ENCODE measurements around the gene SAMD4A.

DNA sequence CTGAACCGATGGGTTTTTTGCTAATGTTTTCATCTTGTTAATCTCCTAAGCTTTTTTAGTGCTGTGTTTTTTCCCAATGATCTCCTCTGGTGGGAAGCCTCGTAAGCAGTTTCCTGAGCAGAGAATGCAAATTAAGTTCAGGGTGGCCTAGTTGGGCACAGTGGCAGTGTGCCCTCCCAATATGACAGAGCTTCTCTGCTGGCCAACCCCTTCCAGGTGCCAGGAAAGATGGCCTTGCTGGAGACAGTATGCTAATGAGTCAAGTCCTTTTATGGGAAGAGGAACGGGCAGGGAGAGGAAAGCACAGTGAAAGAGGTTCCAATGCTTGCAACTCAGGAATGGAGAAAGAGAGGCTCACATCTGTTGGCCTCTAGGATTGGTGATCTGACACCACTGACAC lies 219.9 kb downstream of the SAMD4A start:
- TF ChIP-seq POLR2A (IDR thresholded peaks at IDR 0.05; ENCODE audit: low read depth, low read length) (no peak), SMC3 (IDR thresholded peaks at IDR 0.05; ENCODE audit: low read depth, low read length) (no peak), CTCF (conservative IDR thresholded peaks at IDR 0.05; ENCODE audit: low read depth, low read length) (no peak), RCOR1 (IDR thresholded peaks at IDR 0.05; ENCODE audit: insufficient replicate concordance, low read length) (no peak), RAD21 (IDR thresholded peaks at IDR 0.05; ENCODE audit: low read length) (no peak), ELK1 (IDR thresholded peaks at IDR 0.05; ENCODE audit: borderline replicate concordance, low read depth, low read length) (no peak), FOS (IDR thresholded peaks at IDR 0.05; ENCODE audit: low read depth, low read length) (no peak), CEBPB (IDR thresholded peaks at IDR 0.05; ENCODE audit: low read depth, low read length) (no peak), BHLHE40 (IDR thresholded peaks at IDR 0.05; ENCODE audit: low read depth, low read length) (no peak), MAFK (IDR thresholded peaks at IDR 0.05; ENCODE audit: low read depth, low read length) (no peak), MXI1 (IDR thresholded peaks at IDR 0.05; ENCODE audit: borderline replicate concordance, low read depth, low read length) (no peak)
